COLO668 (cell line): ENCODE results near the gene RALGAPA2.

Experiments used
- DNase-seq: peaks from one replicate; lab custom pipeline; 2025; ENCODE audit not compliant: unreplicated experiment; lab: John Stamatoyannopoulos, UW

The RALGAPA2 gene

GRCh38 chr20:20343932-20344331 lies 368.5 kb downstream of the RALGAPA2 start:
- DNase-seq: no peak
